Measurements from ENCODE around the gene KLRF2. TPM values are rescaled to one million over a fixed set of nuclear protein-coding genes. Genes with fewer than 3 reads are reported as not detected.

Gene KLRF2
- total and polyA plus RNA-seq, 2 experiments from 2014 or later: not detected

DNA sequence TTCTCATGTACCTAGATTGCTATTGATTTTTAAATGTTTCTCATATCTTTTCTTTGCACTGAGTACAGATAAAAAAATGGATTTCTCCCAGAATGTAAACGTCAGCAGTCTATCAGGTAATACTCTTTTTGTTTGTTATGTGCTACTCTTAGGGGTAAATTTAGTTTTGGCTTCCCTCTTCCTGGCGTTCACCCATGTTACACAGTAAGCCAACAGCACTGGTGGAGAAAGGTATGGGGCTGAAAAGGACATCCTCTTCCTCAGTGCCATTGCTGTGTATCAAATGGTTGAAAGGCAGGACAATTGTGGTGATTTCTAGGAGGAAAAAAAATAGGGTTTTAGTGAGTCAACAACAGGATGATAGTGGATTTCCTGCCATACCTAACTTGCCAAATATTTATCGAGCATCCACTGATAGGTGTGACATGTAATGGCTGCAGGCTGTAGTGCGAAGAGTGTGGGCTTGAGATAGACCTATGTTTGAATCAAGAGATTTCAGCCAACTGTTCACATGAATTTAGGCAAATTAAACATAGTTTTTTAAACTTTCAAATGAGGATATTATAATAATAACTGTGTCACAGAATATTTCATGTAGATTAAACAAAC lies 7.5 kb downstream of the KLRF2 start:
- TF ChIP-seq EZH2phosphoT487 (IDR thresholded peaks at IDR 0.05; ENCODE audit: insufficient read depth, low read depth): no peak
- no peak for TF ChIP-seq EZH2 (IDR thresholded peaks at IDR 0.05; ENCODE audit: insufficient read depth, poor library complexity, severe bottlenecking)
- Histone ChIP-seq H4K20me1 (ENCODE audit: insufficient read depth) (no peaks in the 10 kb centered on the region), H3K9me3 (ENCODE audit: low read depth) (no peaks in the 10 kb centered on the region), H3K4me1 (ENCODE audit: insufficient read depth) (no peaks in the 10 kb centered on the region), H3K79me2 (ENCODE audit: insufficient read depth) (no peaks in the 10 kb centered on the region), H3K4me2 (ENCODE audit: unreplicated experiment) (no peak overlapping the region), H3K27me3 (replicated peaks; ENCODE audit: insufficient read depth) (no peaks in the 10 kb centered on the region), H3K9ac (no peak overlapping the region), H3F3A (ENCODE audit: insufficient read depth) (no peaks in the 10 kb centered on the region), H2AFZ (no peak overlapping the region), H3K4me3 (no peak overlapping the region), H3K9me2 (ENCODE audit: insufficient read depth) (no peaks in the 10 kb centered on the region), H3K36me3 (ENCODE audit: low read depth) (no peaks in the 10 kb centered on the region), H3K27ac (no peak overlapping the region)
- no peak for DNase-seq
- WGBS, 2 experiments (ENCODE audit: low coverage in 1 of 2, low lambda C conversion rate in 2 of 2, missing lambda C conversion rate in 2 of 2): 53% methylated on average over 4 of the region's 4 CpGs
- in situ Hi-C loops (cut with MboI): no loop called here

- H3F3A ChIP-seq (ENCODE audit: insufficient read depth): no peaks in the 10 kb centered on the region
- H3K36me3 ChIP-seq (ENCODE audit: low read depth): no peaks in the 10 kb centered on the region
- no peak overlapping the region for H3K27ac ChIP-seq
- H2AFZ ChIP-seq: no peak overlapping the region
- no peaks in the 10 kb centered on the region for H3K4me1 ChIP-seq (ENCODE audit: insufficient read depth)
- H3K9ac ChIP-seq: no peak overlapping the region
- TF ChIP-seq EZH2phosphoT487 (IDR thresholded peaks at IDR 0.05; ENCODE audit: insufficient read depth, low read depth): no peak
- TF ChIP-seq EZH2 (IDR thresholded peaks at IDR 0.05; ENCODE audit: insufficient read depth, poor library complexity, severe bottlenecking): no peak
- no peaks in the 10 kb centered on the region for H3K9me2 ChIP-seq (ENCODE audit: insufficient read depth)
- H4K20me1 ChIP-seq (ENCODE audit: insufficient read depth): no peaks in the 10 kb centered on the region
- DNase-seq: no peak
- no peaks in the 10 kb centered on the region; the same call in 1 of the 2 replicates for H3K27me3 ChIP-seq (replicated peaks; ENCODE audit: insufficient read depth)
- H3K4me3 ChIP-seq: no peak overlapping the region
- H3K9me3 ChIP-seq (ENCODE audit: low read depth): no peaks in the 10 kb centered on the region
- no peaks in the 10 kb centered on the region for H3K79me2 ChIP-seq (ENCODE audit: insufficient read depth)
- no peak overlapping the region for H3K4me2 ChIP-seq (ENCODE audit: unreplicated experiment)
- in situ Hi-C loops (cut with MboI): no loop called here
- WGBS, 2 experiments (ENCODE audit: low coverage in 1 of 2, low lambda C conversion rate in 2 of 2, missing lambda C conversion rate in 2 of 2): 59 to 63% methylated on average over 6 of the region's 6 CpGs
Observed at GRCh38 chr12:9895215-9895971, 14.1 kb downstream of the KLRF2 start.

DNA sequence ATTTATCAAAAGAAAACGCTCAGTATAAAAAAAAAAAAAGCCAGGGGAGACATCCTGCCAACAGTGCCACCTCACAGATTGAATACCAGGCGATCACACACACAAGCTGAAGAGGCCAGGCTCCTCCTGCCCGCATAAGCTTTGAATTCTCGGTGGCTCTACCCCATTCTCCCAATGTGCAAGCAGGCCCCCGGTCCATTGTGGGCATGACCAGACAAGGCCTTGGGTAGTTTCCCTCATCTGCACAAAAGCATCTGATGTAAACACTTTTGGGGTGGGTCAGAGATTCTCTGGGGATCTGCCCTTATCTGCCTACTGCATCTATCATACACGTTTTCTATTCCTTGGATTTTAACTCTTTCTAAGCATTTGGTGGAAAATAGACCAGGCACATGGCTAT lies 16.2 kb downstream of the KLRF2 start:
- H3K4me1 ChIP-seq (ENCODE audit: insufficient read depth): no peaks in the 10 kb centered on the region
- H3K27ac ChIP-seq: no peak overlapping the region
- WGBS, 2 experiments (ENCODE audit: low coverage in 1 of 2, low lambda C conversion rate in 2 of 2, missing lambda C conversion rate in 2 of 2): 55 to 59% methylated on average over 6 of the region's 6 CpGs
- no peaks in the 10 kb centered on the region for H3K9me2 ChIP-seq (ENCODE audit: insufficient read depth)
- H3K4me2 ChIP-seq (ENCODE audit: unreplicated experiment): no peak overlapping the region
- H3K9ac ChIP-seq: no peak overlapping the region
- DNase-seq: no peak
- no peaks in the 10 kb centered on the region for H3K36me3 ChIP-seq (ENCODE audit: low read depth)
- H2AFZ ChIP-seq: no peak overlapping the region
- no peaks in the 10 kb centered on the region for H3K9me3 ChIP-seq (ENCODE audit: low read depth)
- no peaks in the 10 kb centered on the region for H3K79me2 ChIP-seq (ENCODE audit: insufficient read depth)
- no peaks in the 10 kb centered on the region; the same call in 1 of the 2 replicates for H3K27me3 ChIP-seq (replicated peaks; ENCODE audit: insufficient read depth)
- no peaks in the 10 kb centered on the region for H4K20me1 ChIP-seq (ENCODE audit: insufficient read depth)
- no peaks in the 10 kb centered on the region for H3F3A ChIP-seq (ENCODE audit: insufficient read depth)
- TF ChIP-seq EZH2 (IDR thresholded peaks at IDR 0.05; ENCODE audit: insufficient read depth, poor library complexity, severe bottlenecking) (no peak), EZH2phosphoT487 (IDR thresholded peaks at IDR 0.05; ENCODE audit: insufficient read depth, low read depth) (no peak)
- in situ Hi-C loops (cut with MboI): no loop called here
- H3K4me3 ChIP-seq: no peak overlapping the region

- in situ Hi-C loops (cut with MboI): no loop called here
Observed at GRCh38 chr12:9899209-9899608, 17.9 kb downstream of the KLRF2 start.

More at GRCh38 chr12:9899209-9899608, 17.9 kb downstream of the KLRF2 start:
- Histone ChIP-seq H3K27me3 (replicated peaks; ENCODE audit: insufficient read depth) (no peaks in the 10 kb centered on the region; the same call in 1 of the 2 replicates), H4K20me1 (ENCODE audit: insufficient read depth) (no peaks in the 10 kb centered on the region), H3K4me3 (no peak overlapping the region), H3K9me2 (ENCODE audit: insufficient read depth) (no peaks in the 10 kb centered on the region), H3K4me2 (ENCODE audit: unreplicated experiment) (no peak overlapping the region), H3K79me2 (ENCODE audit: insufficient read depth) (no peaks in the 10 kb centered on the region), H3K9ac (no peak overlapping the region), H3K9me3 (ENCODE audit: low read depth) (no peaks in the 10 kb centered on the region), H3K4me1 (ENCODE audit: insufficient read depth) (no peaks in the 10 kb centered on the region), H3K36me3 (ENCODE audit: low read depth) (no peaks in the 10 kb centered on the region), H3K27ac (no peak overlapping the region), H3F3A (ENCODE audit: insufficient read depth) (no peaks in the 10 kb centered on the region), H2AFZ (no peak overlapping the region)
- 50 to 53% methylated on average over 2 of the region's 2 CpGs for WGBS, 2 experiments (ENCODE audit: low coverage in 1 of 2, low lambda C conversion rate in 2 of 2, missing lambda C conversion rate in 2 of 2)
- TF ChIP-seq EZH2phosphoT487 (IDR thresholded peaks at IDR 0.05; ENCODE audit: insufficient read depth, low read depth): no peak
- no peak for TF ChIP-seq EZH2 (IDR thresholded peaks at IDR 0.05; ENCODE audit: insufficient read depth, poor library complexity, severe bottlenecking)
- DNase-seq: no peak

All from GM23248 (cell line).